Suppressor macrophage treated with lipopolysaccharide for 4 hours (primary cell): ENCODE measurements around the gene EPHA2.
"Not testable (repeated sequence)": the region's sequence is repeated elsewhere in the genome, so short reads cannot be mapped to it uniquely, and the experiment has no call there.

Experiments used
- DNase-seq: peaks from one replicate; pipeline ENCODE4 v3.0.0-alpha.2; 2020

The EPHA2 gene

GRCh38 chr1:16117369-16117768, 38.5 kb downstream of the EPHA2 start:
- no peak for DNase-seq

- no peak for DNase-seq
Observed at GRCh38 chr1:16116625-16117024, 39.2 kb downstream of the EPHA2 start.

- no peak for DNase-seq
Observed at GRCh38 chr1:16116002-16116401, 39.9 kb downstream of the EPHA2 start.

GRCh38 chr1:16115468-16115983, 40.3 kb downstream of the EPHA2 start:
- no peak for DNase-seq

GRCh38 chr1:16114527-16115467, 41.1 kb downstream of the EPHA2 start:
- DNase-seq, result no peak

- no peak for DNase-seq
Observed at GRCh38 chr1:16112596-16113555, 43.0 kb downstream of the EPHA2 start.

- no peak for DNase-seq
Observed at GRCh38 chr1:16111771-16112595, 43.9 kb downstream of the EPHA2 start.

- DNase-seq, result no peak
Observed at GRCh38 chr1:16110884-16111283, 45.0 kb downstream of the EPHA2 start.

- DNase-seq, result no peak
Observed at GRCh38 chr1:16110456-16110855, 45.4 kb downstream of the EPHA2 start.

GRCh38 chr1:16109571-16109970, 46.3 kb downstream of the EPHA2 start:
- DNase-seq, result no peak

GRCh38 chr1:16107039-16107438, 48.8 kb downstream of the EPHA2 start:
- not testable (repeated sequence) for DNase-seq

GRCh38 chr1:16101623-16102022, 54.2 kb downstream of the EPHA2 start:
- no peak for DNase-seq

- no peak for DNase-seq
Observed at GRCh38 chr1:16099412-16099811, 56.5 kb downstream of the EPHA2 start.

- no peak for DNase-seq
Observed at GRCh38 chr1:16095447-16095846, 60.4 kb downstream of the EPHA2 start.

- DNase-seq, result no peak
Observed at GRCh38 chr1:16094453-16095158, 61.3 kb downstream of the EPHA2 start.

- DNase-seq, result no peak
Observed at GRCh38 chr1:16093611-16094010, 62.3 kb downstream of the EPHA2 start.

- DNase-seq, result no peak
Observed at GRCh38 chr1:16092923-16093511, 62.9 kb downstream of the EPHA2 start.

GRCh38 chr1:16092097-16092922, 63.6 kb downstream of the EPHA2 start:
- DNase-seq, result no peak

GRCh38 chr1:16091296-16091695, 64.6 kb downstream of the EPHA2 start:
- no peak for DNase-seq

GRCh38 chr1:16090076-16090826, 65.6 kb downstream of the EPHA2 start:
- no peak for DNase-seq
